ENCODE measurements around the gene NEURL2.

Gene NEURL2

GRCh38 chr20:45888681-45889080 is 2.3 kb downstream of the NEURL2 start:
- Histone ChIP-seq H3K27me3 (ENCODE audit: control insufficient read depth in 1 of 2, insufficient read depth in 1 of 2, low read length in 2 of 2) (no peaks in the 10 kb centered on the region), H2BK5ac (ENCODE audit: low read depth, low read length, poor library complexity, severe bottlenecking) (no peak overlapping the region), H3K36me3 (ENCODE audit: control insufficient read depth in 1 of 2, insufficient read depth in 2 of 2, low read depth in 1 of 2, low read length in 2 of 2) (peaks cover 33 to 49% of the 10 kb centered on the region in 2 experiments), H3K14ac (ENCODE audit: low read length in 2 of 2) (no peak overlapping the region), H2AFZ (ENCODE audit: low read depth, low read length) (no peak overlapping the region), H3K9ac (ENCODE audit: low read length) (peak overlapping the region; percentile 91), H2BK120ac (ENCODE audit: low read depth, low read length) (no peak overlapping the region), H3K18ac (ENCODE audit: low read depth in 1 of 2, low read length in 2 of 2) (no peak overlapping the region), H3K23ac (ENCODE audit: low read length in 2 of 2) (no peak overlapping the region), H3K4me3 (ENCODE audit: insufficient read depth in 1 of 2, low read depth in 1 of 2, low read length in 2 of 2) (no peak overlapping the region), H4K91ac (ENCODE audit: low read length) (no peak overlapping the region), H2BK15ac (ENCODE audit: low read depth, poor library complexity, severe bottlenecking) (no peak overlapping the region), H4K8ac (ENCODE audit: low read length) (no peak overlapping the region), H3K4me2 (ENCODE audit: low read length, poor library complexity, severe bottlenecking) (no peak overlapping the region), H3K4me1 (ENCODE audit: control insufficient read depth, insufficient read depth, low read depth, low read length) (peaks cover 39% of the 10 kb centered on the region), H3K79me1 (replicated peaks; ENCODE audit: low read length, poor library complexity, severe bottlenecking) (peaks cover 40% of the 10 kb centered on the region), H3K4ac (ENCODE audit: low read depth in 1 of 2, low read length in 2 of 2) (no peak overlapping the region), H2BK12ac (ENCODE audit: low read length in 2 of 2) (no peak overlapping the region), H3K9me3 (ENCODE audit: control insufficient read depth, low read length) (no peaks in the 10 kb centered on the region), H3K27ac (ENCODE audit: low read length, poor library complexity, severe bottlenecking) (no peak overlapping the region), H2AK5ac (ENCODE audit: low read length, severe bottlenecking) (no peak overlapping the region)
- DNase-seq = no peak
- WGBS = 98% methylated on average over 3 of the region's 3 CpGs

GRCh38 chr20:45887346-45887715 is 3.7 kb downstream of the NEURL2 start, which contains the start of gene SPATA25:
TSS of gene SPATA25 (minus strand) at chr20:45887622. CDS start at chr20:45887590, 32 bp downstream.
- no peak within 1 kb of the TSS for H3K27ac ChIP-seq (ENCODE audit: low read length, poor library complexity, severe bottlenecking)
- peaks cover 35 to 51% of the 10 kb centered on the region in 2 experiments for H3K36me3 ChIP-seq (ENCODE audit: control insufficient read depth in 1 of 2, insufficient read depth in 2 of 2, low read depth in 1 of 2, low read length in 2 of 2)
- H2AK5ac ChIP-seq (ENCODE audit: low read length, severe bottlenecking) = peak within 1 kb of the TSS; percentile 50
- peaks cover 41% of the 10 kb centered on the region for H3K79me1 ChIP-seq (replicated peaks; ENCODE audit: low read length, poor library complexity, severe bottlenecking)
- no peak within 1 kb of the TSS for H3K18ac ChIP-seq (ENCODE audit: low read depth in 1 of 2, low read length in 2 of 2)
- DNase-seq = no peak
- H3K23ac ChIP-seq (ENCODE audit: low read length in 2 of 2) = no peak within 1 kb of the TSS
- H3K14ac ChIP-seq (ENCODE audit: low read length in 2 of 2) = no peak within 1 kb of the TSS
- WGBS = 81% methylated on average over 2 of the region's 8 CpGs
- H2BK5ac ChIP-seq (ENCODE audit: low read depth, low read length, poor library complexity, severe bottlenecking) = no peak within 1 kb of the TSS
- H3K4me2 ChIP-seq (ENCODE audit: low read length, poor library complexity, severe bottlenecking) = no peak within 1 kb of the TSS
- no peak within 1 kb of the TSS for H3K4me3 ChIP-seq (ENCODE audit: insufficient read depth in 1 of 2, low read depth in 1 of 2, low read length in 2 of 2)
- no peak within 1 kb of the TSS for H3K9ac ChIP-seq (ENCODE audit: low read length)
- H2AFZ ChIP-seq (ENCODE audit: low read depth, low read length) = no peak within 1 kb of the TSS
- H3K27me3 ChIP-seq (ENCODE audit: control insufficient read depth in 1 of 2, insufficient read depth in 1 of 2, low read length in 2 of 2) = no peaks in the 10 kb centered on the region
- no peak within 1 kb of the TSS for H3K4ac ChIP-seq (ENCODE audit: low read depth in 1 of 2, low read length in 2 of 2)
- H2BK120ac ChIP-seq (ENCODE audit: low read depth, low read length) = no peak within 1 kb of the TSS
- H4K8ac ChIP-seq (ENCODE audit: low read length) = no peak within 1 kb of the TSS
- peak within 1 kb of the TSS; percentile 6 for H2BK15ac ChIP-seq (ENCODE audit: low read depth, poor library complexity, severe bottlenecking)
- H4K91ac ChIP-seq (ENCODE audit: low read length) = no peak within 1 kb of the TSS
- H3K4me1 ChIP-seq (ENCODE audit: control insufficient read depth, insufficient read depth, low read depth, low read length) = peaks cover 38% of the 10 kb centered on the region
- H2BK12ac ChIP-seq (ENCODE audit: low read length in 2 of 2) = peak within 1 kb of the TSS in 1 of 2 experiments; percentile 6
- no peaks in the 10 kb centered on the region for H3K9me3 ChIP-seq (ENCODE audit: control insufficient read depth, low read length)

GRCh38 chr20:45886590-45887345 is 4.2 kb downstream of the NEURL2 start:
- Histone ChIP-seq H4K8ac (ENCODE audit: low read length) (no peak overlapping the region), H3K27ac (ENCODE audit: low read length, poor library complexity, severe bottlenecking) (no peak overlapping the region), H3K4me1 (ENCODE audit: control insufficient read depth, insufficient read depth, low read depth, low read length) (peaks cover 35% of the 10 kb centered on the region), H3K4ac (ENCODE audit: low read depth in 1 of 2, low read length in 2 of 2) (no peak overlapping the region), H3K36me3 (ENCODE audit: control insufficient read depth in 1 of 2, insufficient read depth in 2 of 2, low read depth in 1 of 2, low read length in 2 of 2) (peaks cover 35 to 51% of the 10 kb centered on the region in 2 experiments), H2AK5ac (ENCODE audit: low read length, severe bottlenecking) (peak overlapping the region; percentile 50), H2BK120ac (ENCODE audit: low read depth, low read length) (no peak overlapping the region), H2AFZ (ENCODE audit: low read depth, low read length) (no peak overlapping the region), H3K23ac (ENCODE audit: low read length in 2 of 2) (no peak overlapping the region), H2BK15ac (ENCODE audit: low read depth, poor library complexity, severe bottlenecking) (peak overlapping the region; percentile 6), H3K9me3 (ENCODE audit: control insufficient read depth, low read length) (no peaks in the 10 kb centered on the region), H3K79me1 (replicated peaks; ENCODE audit: low read length, poor library complexity, severe bottlenecking) (peaks cover 36% of the 10 kb centered on the region), H3K27me3 (ENCODE audit: control insufficient read depth in 1 of 2, insufficient read depth in 1 of 2, low read length in 2 of 2) (no peaks in the 10 kb centered on the region), H3K4me3 (ENCODE audit: insufficient read depth in 1 of 2, low read depth in 1 of 2, low read length in 2 of 2) (no peak overlapping the region), H3K9ac (ENCODE audit: low read length) (no peak overlapping the region), H3K14ac (ENCODE audit: low read length in 2 of 2) (no peak overlapping the region), H3K18ac (ENCODE audit: low read depth in 1 of 2, low read length in 2 of 2) (no peak overlapping the region), H4K91ac (ENCODE audit: low read length) (no peak overlapping the region), H2BK5ac (ENCODE audit: low read depth, low read length, poor library complexity, severe bottlenecking) (no peak overlapping the region), H3K4me2 (ENCODE audit: low read length, poor library complexity, severe bottlenecking) (no peak overlapping the region), H2BK12ac (ENCODE audit: low read length in 2 of 2) (no peak overlapping the region)
- WGBS = 98% methylated on average over 17 of the region's 19 CpGs
- DNase-seq = no peak

- no peak overlapping the region for H3K4me3 ChIP-seq (ENCODE audit: insufficient read depth in 1 of 2, low read depth in 1 of 2, low read length in 2 of 2)
- H2BK5ac ChIP-seq (ENCODE audit: low read depth, low read length, poor library complexity, severe bottlenecking) = no peak overlapping the region
- H4K91ac ChIP-seq (ENCODE audit: low read length) = no peak overlapping the region
- peaks cover 25% of the 10 kb centered on the region for H3K79me1 ChIP-seq (replicated peaks; ENCODE audit: low read length, poor library complexity, severe bottlenecking)
- H3K18ac ChIP-seq (ENCODE audit: low read depth in 1 of 2, low read length in 2 of 2) = no peak overlapping the region
- no peaks in the 10 kb centered on the region for H3K9me3 ChIP-seq (ENCODE audit: control insufficient read depth, low read length)
- H4K8ac ChIP-seq (ENCODE audit: low read length) = no peak overlapping the region
- H3K4me1 ChIP-seq (ENCODE audit: control insufficient read depth, insufficient read depth, low read depth, low read length) = peaks cover 20% of the 10 kb centered on the region
- H3K27me3 ChIP-seq (ENCODE audit: control insufficient read depth in 1 of 2, insufficient read depth in 1 of 2, low read length in 2 of 2) = no peaks in the 10 kb centered on the region
- no peak overlapping the region for H2AFZ ChIP-seq (ENCODE audit: low read depth, low read length)
- no peak overlapping the region for H3K4me2 ChIP-seq (ENCODE audit: low read length, poor library complexity, severe bottlenecking)
- no peak overlapping the region for H3K14ac ChIP-seq (ENCODE audit: low read length in 2 of 2)
- H3K36me3 ChIP-seq (ENCODE audit: control insufficient read depth in 1 of 2, insufficient read depth in 2 of 2, low read depth in 1 of 2, low read length in 2 of 2) = peaks cover 32 to 42% of the 10 kb centered on the region in 2 experiments
- no peak for DNase-seq
- H3K9ac ChIP-seq (ENCODE audit: low read length) = no peak overlapping the region
- H3K27ac ChIP-seq (ENCODE audit: low read length, poor library complexity, severe bottlenecking) = no peak overlapping the region
- H3K4ac ChIP-seq (ENCODE audit: low read depth in 1 of 2, low read length in 2 of 2) = no peak overlapping the region
- no peak overlapping the region for H2BK120ac ChIP-seq (ENCODE audit: low read depth, low read length)
- WGBS = 93% methylated on average over 9 of the region's 9 CpGs
- no peak overlapping the region for H2BK12ac ChIP-seq (ENCODE audit: low read length in 2 of 2)
- H2AK5ac ChIP-seq (ENCODE audit: low read length, severe bottlenecking) = no peak overlapping the region
- H2BK15ac ChIP-seq (ENCODE audit: low read depth, poor library complexity, severe bottlenecking) = no peak overlapping the region
- no peak overlapping the region for H3K23ac ChIP-seq (ENCODE audit: low read length in 2 of 2)
Measured at GRCh38 chr20:45883100-45883469, 7.9 kb downstream of the NEURL2 start.
